LNCaP clone FGC (cell line): ENCODE measurements around the gene ALLC.

Experiments
- DNase-seq: peaks from one replicate; pipeline ENCODE4 v3.0.0-alpha.2; 2011; ENCODE audit warnings: low read depth
- H3K4me3 ChIP-seq: 2 replicates; pipeline ENCODE4 v1.5.1; 2011; ENCODE audit warnings: mild to moderate bottlenecking, low read depth, low read length, control low read depth
- TF ChIP-seq, protein P1 (sequence below): IDR thresholded peaks from 2 replicates; pipeline ENCODE4 v1.5.1; 2012; ENCODE audit warnings: mild to moderate bottlenecking; ENCODE audit not compliant: control insufficient read depth, insufficient read depth; ENCODE audit errors: extremely low read depth

Gene ALLC

DNA sequence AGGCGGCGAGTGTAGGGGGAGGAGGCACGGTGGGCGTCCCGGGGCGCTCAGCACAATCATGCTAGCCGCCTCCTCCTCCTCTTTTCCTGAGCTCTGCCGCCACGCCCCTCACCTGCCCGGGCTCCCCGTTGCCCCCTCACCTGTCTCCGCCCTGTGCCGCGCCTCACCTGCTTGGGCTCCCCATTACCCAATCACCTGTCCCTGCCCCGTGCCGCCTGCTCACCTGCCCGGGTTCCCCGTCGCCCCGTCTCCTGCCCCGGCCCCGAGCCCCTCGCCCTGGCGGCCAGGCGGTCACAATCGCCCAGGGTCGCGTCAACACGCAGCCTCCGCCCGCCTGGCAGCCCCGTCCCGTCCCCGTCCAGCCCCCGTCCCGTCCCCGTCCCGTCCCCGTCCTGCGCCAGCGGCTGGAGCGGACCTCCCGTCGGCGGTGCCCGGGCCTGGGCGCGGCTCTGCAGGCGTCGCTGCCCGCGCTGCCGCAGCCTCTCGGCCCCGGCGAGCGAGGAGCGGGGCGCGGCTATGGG is 45.3 kb downstream of the ALLC start, which contains the start of gene DCDC2C:
DCDC2C (plus strand) TSS at position 340 of the 521 bp plus-strand sequence; CDS start at position 517, 177 bp downstream.
- H3K4me3 ChIP-seq: no peak within 1 kb of the TSS
- DNase-seq: no peak
- TF ChIP-seq, protein P1, sequence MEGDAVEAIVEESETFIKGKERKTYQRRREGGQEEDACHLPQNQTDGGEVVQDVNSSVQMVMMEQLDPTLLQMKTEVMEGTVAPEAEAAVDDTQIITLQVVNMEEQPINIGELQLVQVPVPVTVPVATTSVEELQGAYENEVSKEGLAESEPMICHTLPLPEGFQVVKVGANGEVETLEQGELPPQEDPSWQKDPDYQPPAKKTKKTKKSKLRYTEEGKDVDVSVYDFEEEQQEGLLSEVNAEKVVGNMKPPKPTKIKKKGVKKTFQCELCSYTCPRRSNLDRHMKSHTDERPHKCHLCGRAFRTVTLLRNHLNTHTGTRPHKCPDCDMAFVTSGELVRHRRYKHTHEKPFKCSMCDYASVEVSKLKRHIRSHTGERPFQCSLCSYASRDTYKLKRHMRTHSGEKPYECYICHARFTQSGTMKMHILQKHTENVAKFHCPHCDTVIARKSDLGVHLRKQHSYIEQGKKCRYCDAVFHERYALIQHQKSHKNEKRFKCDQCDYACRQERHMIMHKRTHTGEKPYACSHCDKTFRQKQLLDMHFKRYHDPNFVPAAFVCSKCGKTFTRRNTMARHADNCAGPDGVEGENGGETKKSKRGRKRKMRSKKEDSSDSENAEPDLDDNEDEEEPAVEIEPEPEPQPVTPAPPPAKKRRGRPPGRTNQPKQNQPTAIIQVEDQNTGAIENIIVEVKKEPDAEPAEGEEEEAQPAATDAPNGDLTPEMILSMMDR: no peak

DNA sequence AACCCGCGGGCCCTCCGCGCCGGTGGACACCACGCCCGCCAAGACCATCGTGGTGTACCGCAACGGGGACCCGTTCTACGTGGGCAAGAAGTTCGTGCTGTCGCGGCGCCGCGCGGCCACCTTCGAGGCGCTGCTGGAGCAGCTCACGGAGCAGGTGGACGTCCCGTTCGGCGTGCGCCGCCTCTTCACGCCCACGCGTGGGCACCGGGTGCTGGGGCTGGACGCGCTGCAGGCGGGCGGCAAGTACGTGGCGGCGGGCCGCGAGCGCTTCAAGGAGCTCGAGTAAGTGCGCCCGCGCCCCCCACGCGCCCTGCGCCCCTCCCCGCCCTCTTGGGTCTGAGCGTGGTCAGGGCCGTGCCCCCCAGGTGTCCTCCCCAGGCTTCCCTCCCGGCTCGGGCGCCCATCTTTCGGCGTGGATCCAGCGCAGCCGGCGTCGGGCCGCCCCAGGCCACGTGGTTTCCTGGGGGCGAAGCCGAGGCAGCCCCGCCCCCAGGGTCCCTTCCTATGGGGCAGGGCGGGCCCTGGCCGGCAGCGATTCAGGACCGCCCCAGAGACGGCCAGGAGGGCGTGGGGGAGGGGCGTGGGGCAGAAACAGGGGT is 45.9 kb downstream of the ALLC start:
- DNase-seq: no peak
- TF ChIP-seq, protein P1: no peak

DNA sequence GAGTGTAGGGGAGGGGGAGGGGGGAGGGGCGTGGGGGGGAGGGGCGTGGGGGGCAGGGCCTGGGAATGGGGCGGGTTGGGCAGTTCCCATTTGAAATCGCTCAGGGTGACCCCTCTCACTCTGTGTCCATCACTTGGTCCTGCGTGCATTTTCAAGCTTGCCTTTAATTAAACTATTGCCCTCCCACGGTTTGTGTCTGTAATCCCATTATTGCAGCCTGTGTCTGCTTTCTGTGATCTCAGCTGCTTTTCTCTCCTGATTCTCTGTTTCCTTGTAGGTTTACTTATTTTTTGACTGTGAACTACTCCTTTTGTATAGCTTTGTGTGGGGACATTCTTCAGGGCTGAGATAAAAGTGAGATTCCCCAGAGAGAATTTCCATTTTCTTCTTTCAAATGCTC is 46.7 kb downstream of the ALLC start:
- TF ChIP-seq, protein P1: no peak
- no peak for DNase-seq
- H3K4me3 ChIP-seq: no peak overlapping the region

More for the DNA sequence above, 45.9 kb downstream of the ALLC start:
- H3K4me3 ChIP-seq: no peak overlapping the region

DNA sequence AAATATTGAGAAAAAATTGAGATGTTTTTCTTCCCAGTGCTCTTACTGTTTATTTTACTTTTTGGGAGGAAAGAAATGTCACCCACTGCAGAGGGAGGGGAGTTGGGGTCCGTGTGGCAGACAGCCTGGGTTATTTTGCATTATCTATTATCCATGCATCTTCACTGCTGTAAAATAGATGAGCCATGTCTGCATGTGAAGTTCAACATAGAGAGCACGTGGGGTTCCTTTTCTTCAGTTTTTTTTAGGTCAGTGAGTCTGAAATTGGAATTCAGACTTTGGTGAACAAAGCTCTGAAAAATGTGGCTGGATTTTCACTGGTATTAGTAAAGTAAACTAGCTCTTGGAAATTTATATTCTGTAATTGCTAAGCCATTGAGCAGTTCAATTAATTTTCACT is 47.8 kb downstream of the ALLC start:
- no peak overlapping the region for H3K4me3 ChIP-seq
- TF ChIP-seq, protein P1: no peak
- no peak for DNase-seq

DNA sequence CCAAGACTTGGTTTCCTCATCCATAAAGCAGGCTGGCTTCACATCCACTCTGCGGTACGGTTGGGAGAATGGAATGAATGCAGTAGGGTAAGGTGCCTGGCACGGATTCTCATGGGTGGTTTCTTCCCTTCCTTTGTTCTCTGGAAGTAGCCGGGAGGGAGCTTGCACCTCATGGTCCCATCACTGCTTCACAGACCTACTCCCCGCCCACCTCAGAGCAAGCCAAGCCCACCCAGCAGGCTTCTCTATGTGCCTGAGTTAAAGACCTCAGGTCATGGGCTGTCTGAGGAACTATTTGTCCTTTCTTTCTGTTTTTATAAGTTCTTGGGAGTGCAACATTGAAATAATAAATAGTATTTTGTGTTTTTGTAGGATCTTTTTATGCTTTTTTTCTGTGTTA is 48.9 kb downstream of the ALLC start:
- TF ChIP-seq, protein P1: no peak
- no peak for DNase-seq

DNA sequence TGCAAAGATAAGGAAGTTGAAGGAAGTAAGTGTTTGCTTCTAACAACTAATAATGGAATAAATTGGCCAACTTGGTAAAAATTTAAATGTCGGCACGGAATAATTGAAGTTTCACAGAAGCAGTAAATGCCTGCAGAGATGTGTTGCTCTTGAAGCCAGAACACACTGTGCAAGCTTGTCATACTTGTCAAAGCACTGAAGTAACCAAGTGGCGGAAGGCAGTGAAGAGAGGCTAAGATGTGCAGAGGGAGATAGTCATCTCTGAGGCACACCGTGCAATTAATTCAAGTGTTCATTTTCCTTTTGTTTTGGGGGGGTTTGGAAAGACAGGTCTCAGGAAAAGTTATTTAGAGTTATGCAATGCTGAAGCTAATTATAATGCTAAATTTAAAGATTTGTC is 50.6 kb downstream of the ALLC start:
- DNase-seq: no peak
- H3K4me3 ChIP-seq: no peak overlapping the region
- TF ChIP-seq, protein P1: no peak

More for the DNA sequence above, 48.9 kb downstream of the ALLC start:
- H3K4me3 ChIP-seq: no peak overlapping the region

DNA sequence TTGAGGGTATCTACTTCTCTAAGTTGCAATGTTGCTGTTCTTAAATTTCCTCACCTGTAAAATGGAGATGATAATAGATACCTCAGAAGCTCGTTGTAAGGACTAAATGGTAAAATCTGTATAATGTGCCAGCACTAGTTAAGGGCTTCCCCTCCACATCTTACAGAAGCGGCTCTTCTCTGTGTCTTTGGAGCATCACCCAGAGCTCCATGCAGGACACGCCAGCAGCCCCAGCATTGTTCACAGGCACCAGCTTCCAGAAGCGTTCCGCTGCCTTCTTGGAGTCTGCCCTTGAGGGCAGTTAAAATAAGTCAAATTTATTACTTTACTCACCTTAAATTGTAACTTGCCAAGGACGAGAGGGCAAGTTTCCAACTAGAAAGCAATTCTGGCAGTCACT is 51.2 kb downstream of the ALLC start:
- TF ChIP-seq, protein P1: no peak
- no peak overlapping the region for H3K4me3 ChIP-seq
- no peak for DNase-seq
